Measurements from ENCODE around the gene TMEM11.

The TMEM11 gene

DNA sequence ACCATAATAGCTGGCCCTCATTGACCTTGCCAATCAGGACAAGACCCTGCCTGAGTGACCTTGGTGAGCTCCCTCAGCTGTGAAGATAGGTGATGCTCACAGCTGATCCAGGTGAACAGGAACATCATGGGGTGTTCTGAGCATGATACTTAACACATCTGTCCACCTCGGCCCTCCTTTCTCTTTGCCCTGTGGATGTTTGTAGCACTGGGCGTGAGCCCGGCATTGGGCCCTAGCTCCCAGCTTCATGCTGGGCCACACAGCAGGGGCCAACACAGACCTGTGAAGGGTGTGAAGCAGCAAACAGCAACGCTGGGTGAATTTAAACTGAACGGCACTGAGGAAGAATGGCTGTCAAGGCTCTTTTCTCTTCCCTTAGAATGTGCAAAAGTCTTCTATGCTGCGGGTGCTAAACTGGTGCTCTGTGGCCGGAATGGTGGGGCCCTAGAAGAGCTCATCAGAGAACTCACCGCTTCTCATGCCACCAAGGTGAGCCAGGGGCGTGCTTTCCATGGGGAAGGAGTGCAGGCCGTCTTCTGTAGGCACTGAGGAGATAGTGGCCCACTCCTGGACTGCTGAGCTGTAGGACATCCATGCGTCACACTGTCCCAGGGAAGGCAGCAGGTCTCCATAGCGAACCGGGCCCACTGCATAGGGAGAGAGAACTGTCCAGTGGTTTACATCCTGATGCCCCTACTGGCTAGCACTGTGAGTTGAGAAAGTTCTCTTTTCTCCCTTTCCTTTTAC is 35.9 kb downstream of the TMEM11 start:
- no peak for DNase-seq

DNA sequence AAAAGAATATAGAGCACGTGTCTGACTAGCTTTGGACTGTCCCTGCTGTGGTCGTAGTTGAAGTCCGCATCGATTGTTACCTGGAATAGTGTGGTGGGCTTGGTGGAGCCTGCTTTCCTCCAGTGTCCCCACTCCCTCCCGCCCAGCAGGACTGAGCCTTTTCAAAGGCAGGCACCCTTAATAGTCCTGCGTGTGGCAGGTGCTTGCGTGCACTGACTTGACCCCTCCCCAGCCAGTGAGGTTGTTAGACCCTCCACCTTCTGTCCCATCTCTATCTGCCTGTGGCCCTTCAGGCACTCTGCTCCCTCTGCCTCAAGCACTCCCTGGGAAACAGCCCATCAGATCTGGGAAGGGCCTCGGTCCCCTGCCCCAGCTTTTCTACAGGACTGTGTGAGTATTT is 36.6 kb downstream of the TMEM11 start:
- no peak for DNase-seq

DNA sequence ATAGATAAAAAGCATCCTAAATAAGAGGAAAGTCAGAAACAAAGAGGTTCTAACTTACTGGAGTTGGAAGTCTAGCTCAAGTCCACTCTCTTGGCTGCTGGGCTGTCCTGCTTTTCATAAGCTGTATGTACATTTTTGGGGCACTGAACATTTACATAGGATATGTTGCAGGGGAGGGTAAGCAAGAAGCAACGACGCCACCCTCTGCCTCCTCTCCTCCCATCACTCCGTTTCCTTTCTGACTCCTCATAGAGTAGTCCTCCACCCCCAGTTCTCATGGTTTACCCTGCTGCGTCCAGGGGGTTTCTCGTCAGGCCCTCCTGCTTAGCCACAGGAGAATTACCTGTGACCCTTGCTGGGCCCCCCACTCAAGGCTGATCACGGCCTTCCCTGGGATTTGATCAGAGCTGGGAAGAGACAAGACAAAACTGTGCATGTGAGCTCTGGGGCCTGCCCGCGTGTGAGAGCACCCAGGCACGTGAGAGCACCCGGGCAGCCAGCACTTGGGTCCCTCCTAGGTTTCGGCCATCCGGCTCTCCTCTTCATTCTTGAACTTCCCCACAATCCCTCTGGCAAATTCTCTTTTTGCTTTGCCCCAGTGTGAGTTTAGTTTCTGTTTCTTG is 37.1 kb downstream of the TMEM11 start:
- no peak for DNase-seq

DNA sequence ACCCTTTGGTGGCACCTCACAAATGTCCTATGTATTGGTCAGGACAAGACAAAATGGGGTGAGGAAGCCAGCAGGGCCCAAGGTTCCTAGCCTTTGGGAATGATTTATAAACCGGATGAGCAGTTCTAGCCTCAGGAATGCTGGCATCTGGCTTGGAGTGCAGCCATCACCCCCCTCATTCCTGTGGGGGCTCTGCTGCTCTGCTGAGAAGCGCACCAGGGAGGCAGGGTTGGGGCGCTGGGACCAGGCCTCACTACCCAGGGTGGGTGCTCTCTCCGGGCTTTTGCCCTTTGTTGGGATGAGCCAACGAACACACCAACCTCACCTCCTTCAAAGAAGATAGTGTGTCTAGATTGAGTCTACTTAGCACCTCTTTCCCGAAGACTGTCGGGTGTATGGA is 39.2 kb downstream of the TMEM11 start:
- DNase-seq = no peak

DNA sequence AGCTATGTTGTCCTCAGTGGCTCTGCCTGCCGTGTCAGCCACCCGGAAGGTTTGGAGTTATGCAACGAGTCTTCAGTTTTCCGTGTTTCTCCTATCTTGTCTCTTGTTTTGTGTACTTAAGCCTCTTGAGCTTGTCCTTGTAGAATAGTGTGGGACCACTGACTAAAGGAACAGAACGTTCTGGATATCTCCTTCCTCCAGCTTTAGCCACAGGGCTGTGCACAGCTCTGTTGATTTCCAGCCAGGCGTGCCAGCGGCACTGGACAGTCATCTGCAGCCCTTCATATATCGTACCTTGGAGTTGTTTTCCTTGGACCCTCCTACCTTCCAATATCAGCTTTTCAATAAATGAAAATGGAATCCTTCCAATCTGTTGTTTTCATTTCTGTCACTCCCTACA is 39.8 kb downstream of the TMEM11 start:
- no peak for DNase-seq

DNA sequence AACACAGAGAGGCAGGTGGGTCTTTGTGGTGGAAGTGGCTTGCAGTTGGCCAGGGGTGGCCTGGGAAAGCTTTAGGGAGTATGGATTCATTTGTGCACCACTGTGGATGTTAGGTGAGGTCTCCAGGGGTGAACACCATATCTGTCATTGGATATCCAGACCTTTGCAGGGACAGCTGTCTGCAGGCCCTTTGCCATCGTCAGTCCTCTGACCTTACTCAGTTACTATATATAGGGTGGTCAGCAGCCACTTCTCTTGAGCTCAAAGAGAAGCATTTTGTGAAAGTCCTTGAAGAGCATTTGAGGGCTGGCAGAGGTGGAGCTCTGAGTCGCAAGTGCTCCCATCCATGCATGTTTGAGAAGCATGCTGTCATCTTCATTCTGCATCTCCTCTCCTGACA is 40.4 kb downstream of the TMEM11 start:
- DNase-seq = no peak

DNA sequence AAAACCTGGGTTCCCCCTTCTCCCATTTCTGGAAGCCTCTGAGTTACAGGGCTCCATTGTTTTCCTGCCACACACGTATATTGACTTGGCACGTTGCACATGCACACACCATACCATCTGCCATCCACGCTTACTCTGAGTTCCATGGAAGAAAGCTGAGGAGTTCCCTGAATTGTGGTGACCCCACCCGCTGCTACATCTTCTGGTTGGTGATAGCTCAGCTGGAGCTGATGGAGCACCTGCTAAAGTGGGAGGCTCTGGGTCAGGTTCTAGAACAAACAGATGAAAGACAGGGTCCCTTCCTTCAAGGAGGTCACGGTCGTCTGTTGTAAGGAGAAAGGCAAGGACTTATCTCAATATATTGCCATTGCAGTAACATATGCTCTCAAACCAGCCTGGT is 41.1 kb downstream of the TMEM11 start:
- no peak for DNase-seq

GRCh38 chr17:21171970-21172510 is 41.9 kb downstream of the TMEM11 start:
- no peak for DNase-seq

- no peak for DNase-seq
These were observed 42.5 kb downstream of the TMEM11 start for GRCh38 chr17:21171309-21171922.

DNA sequence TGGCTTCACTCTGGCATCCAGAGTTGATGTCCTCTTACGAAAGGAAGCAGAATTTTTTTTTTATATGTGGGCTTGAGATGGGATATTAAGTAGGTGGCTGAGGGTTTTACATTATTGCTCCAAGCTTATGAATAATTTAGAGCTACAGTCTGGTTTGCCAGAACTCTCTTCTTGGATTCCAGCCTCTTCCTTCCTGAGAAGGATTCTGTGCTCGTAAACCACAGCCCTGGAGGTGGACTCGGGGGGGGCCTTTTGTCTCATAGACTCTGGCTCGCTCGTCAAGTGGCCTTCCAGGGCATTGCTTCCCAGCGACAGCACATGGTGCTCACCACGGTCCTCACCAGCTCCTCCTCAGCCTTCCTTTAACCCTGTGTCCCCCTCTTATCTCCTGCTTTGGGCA is 43.2 kb downstream of the TMEM11 start:
- no peak for DNase-seq

GRCh38 chr17:21169496-21169895 is 44.5 kb downstream of the TMEM11 start:
- DNase-seq = no peak

DNA sequence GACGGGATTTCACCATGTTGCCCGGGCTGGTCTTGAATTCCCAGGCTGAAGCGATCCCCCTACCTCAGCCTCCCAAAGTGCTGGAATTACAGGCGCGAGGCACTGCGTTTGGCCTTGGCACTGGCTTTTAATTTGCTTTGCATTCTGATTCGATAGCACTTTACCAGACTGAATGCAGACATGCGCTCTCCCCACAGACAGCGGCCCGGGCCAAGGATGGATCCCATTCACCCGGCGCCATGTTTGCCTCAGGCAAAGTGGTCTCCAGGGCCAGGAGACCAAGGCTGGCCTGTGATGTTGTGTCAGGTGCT is 45.5 kb downstream of the TMEM11 start:
- no peak for DNase-seq

- DNase-seq = no peak
These were observed 46.7 kb downstream of the TMEM11 start for GRCh38 chr17:21167303-21167702.

DNA sequence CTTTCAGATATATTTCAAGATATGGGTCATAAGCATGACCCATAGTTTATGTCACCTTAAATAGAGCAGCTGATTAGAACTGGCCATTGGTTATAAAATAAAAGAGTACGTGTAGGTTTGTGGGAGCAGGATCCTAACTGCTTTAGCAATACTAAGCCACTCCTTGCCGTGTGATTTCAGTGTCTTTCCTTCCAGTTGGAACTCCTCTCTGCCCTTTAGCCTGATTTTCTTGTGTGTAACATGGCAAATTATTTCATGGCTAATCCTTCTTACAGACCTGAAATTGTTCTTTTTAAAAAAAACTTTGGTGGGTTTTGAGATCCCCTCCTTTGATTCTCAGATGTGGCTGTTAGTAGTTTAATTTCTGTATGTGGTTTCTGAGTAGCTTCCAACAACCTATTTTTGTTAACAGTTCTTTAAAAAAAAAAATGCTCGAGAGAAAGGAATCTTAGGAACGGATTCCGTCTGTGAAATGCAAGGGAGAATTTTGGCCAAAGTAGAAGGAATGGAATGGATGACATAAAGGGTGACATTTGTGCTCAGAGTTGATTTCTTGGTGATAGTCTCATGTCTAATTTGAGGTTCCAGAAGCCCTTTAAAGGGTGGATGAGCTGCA is 47.3 kb downstream of the TMEM11 start:
- no peak for DNase-seq

- no peak for DNase-seq
These were observed 47.9 kb downstream of the TMEM11 start for GRCh38 chr17:21165922-21166594.

DNA sequence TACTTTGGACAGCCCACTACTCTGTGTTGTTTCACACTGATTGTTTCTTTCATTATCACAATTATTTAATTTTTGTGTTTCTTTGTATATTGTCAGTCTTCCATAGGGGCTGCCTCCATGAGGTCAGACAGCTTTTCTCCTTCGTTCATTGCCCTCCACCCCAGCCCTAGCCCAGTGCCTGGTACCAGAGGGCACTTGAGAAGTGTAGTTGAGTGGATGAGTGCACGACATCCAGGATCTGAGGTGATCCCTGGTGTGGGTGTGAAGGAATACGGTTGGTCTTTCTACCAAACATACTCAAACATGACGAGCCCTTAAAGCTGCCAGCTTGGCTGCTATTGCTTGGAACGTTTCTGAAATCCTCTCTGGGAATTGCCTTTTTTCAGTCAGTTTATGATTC is 49.3 kb downstream of the TMEM11 start:
- DNase-seq = no peak

DNA sequence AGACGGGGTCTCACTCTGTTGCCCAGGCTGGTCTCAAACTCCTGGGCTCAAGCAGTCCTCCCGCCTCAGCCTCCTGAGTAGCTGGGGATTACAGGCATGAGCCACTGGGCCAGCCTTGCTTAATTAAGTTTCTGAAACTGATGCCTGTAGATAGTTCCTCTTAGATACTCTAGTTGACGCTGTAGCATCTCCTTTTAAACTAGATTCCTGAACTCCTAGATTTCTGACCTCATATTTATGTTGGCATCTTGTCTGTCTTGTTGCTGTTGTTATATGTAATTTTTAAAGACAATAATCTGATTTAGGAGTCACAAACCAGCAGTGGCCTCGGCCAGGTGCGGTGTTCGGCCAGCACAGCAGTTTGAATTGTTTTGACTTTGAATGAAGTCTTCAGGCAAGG is 49.7 kb downstream of the TMEM11 start:
- no peak for DNase-seq

DNA sequence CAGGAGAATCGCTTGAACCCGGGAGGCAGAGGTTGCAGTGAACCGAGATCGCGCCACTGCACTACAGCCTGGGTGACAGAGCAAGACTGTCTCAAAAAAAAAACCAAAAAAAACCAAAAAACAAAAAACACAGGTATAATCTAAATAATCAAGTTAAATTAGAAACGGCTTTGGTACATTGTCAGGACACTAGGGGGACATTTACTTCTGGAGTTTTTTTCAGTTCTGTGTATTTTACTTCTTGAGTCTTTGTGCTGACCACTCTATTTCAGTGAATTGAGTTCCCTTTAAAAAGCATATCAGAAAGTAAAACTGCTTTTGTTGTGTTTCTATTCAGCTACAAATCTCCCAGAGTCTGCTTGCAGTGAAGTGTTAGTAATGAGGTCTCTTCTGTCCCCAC is 50.9 kb downstream of the TMEM11 start:
- no peak for DNase-seq

GRCh38 chr17:21162394-21162775 is 51.6 kb downstream of the TMEM11 start:
- no peak for DNase-seq

DNA sequence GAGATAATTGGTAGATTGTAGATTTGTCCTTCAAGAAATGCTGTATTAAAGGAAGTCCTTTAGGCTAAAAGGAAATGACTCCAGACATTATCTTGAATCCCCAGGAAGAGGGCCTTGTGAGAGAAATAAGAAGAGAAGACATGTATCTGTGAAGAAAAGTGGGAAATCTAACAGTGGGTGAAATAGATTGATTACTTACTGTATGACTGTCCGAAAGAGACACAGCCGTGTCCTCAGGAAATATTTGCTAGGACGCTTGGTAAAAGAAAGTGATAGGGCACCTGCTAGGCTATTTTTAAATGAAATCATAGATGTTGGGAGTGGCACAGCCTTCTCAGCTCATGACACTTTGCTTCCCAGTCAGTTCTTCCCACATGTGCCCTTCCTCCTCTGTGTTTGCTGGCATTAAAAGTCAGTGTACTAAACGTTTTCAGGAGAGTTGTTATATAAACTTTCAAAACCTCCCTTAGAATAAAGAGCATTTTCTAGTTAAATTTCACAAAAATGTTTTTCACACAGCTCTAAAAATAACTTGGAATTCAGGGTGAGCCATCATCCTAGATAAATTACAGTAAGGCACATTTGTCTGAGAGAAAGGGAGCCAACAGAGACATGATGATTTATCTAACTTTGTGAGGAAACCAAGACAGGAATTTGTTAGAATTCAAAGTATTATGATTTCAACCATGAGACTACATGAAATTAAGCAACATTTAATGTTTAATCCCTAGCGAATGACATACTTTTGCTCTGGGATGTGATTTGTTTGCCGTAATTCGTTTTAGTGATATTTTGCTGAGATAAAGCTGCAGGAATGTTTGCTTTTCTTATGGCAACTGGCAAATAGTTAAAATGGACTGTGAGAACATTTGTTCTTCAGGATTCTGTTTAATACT is 52.2 kb downstream of the TMEM11 start:
- DNase-seq = no peak

GRCh38 chr17:21160401-21160800 is 53.6 kb downstream of the TMEM11 start:
- DNase-seq = no peak

All from NCI-H226 (cell line).